GM12878 (cell line): Measurements from ENCODE around the gene DHCR24.

Source experiments
- CTCF ChIP-seq, 3 experiments: IDR thresholded peaks in 2 of 3; conservative IDR thresholded peaks in 1 of 3; 2 replicates each; pipeline ENCODE4 v1.5.1; 2011; ENCODE audit warnings: low read depth in 3 of 3, low read length in 3 of 3, mild to moderate bottlenecking in 3 of 3, control low read depth in 2 of 3, moderate library complexity in 2 of 3, inconsistent platforms in 1 of 3, mixed read lengths in 1 of 3; ENCODE audit not compliant: control insufficient read depth in 2 of 3, insufficient read depth in 1 of 3; ENCODE audit errors: extremely low read depth in 1 of 3
- EP300 ChIP-seq, 2 experiments: fragments of 150-350 bp in 1 of 2; IDR thresholded peaks; 2 replicates each; pipeline ENCODE4 v1.6.1; 2011 to 2012; ENCODE audit warnings: low read depth in 2 of 2, low read length in 2 of 2, borderline replicate concordance in 1 of 2, improper control_type of control experiment in 1 of 2, inconsistent platforms in 1 of 2; ENCODE audit not compliant: control insufficient read depth in 1 of 2

- no peak for TF ChIP-seq CTCF (IDR thresholded peaks at IDR 0.05 in 2 of 3, conservative IDR thresholded peaks at IDR 0.05 in 1 of 3; ENCODE audit: control insufficient read depth in 2 of 3, extremely low read depth in 1 of 3, insufficient read depth in 1 of 3, low read depth in 3 of 3, low read length in 3 of 3)
- no peak for TF ChIP-seq EP300 (IDR thresholded peaks at IDR 0.05; ENCODE audit: borderline replicate concordance in 1 of 2, control insufficient read depth in 1 of 2, low read depth in 2 of 2, low read length in 2 of 2)
Measured at GRCh38 chr1:54837002-54837853, 49.8 kb downstream of the DHCR24 start.
